Pancreas (tissue), 10 donors: ENCODE results near the gene CPNE9. TPM values are rescaled to one million over a fixed set of nuclear protein-coding genes. Genes with fewer than 3 reads are reported as not detected.

Experiments used
- ATAC-seq, 4 donors: fragments of 200-7000 bp; cut with Tn5 transposase; one replicate each; pipeline versions ENCODE4 v1.8.0 to v1.9.1; 2020; ENCODE audit warnings: mild to moderate bottlenecking in 4 of 4, moderate library complexity in 4 of 4
- DNase-seq, 6 donors: peaks; one replicate each; pipeline ENCODE4 v3.0.0-alpha.2; 2020
- FAIRE-seq: peaks from 2 replicates; lab custom pipeline; 2012; peaks lifted over from hg19 to GRCh38; lab: Jason Lieb, UNC
- H3K27ac ChIP-seq, 4 donors: fragments of 200-600 bp; sonication (generic); 1 replicate in 3 of 4; 2 replicates in 1 of 4; pipeline versions ENCODE4 v1.5.0 to v1.8.0; 2020
- H3K27me3 ChIP-seq, 4 donors: fragments of 200-600 bp; one replicate each; pipeline ENCODE4 v1.8.0; 2021
- H3K36me3 ChIP-seq, 3 donors: fragments of 200-600 bp; sonication (generic) in 1 of 3; one replicate each; pipeline versions ENCODE4 v1.5.0 to v1.8.0; 2020 to 2021
- H3K4me1 ChIP-seq, 3 donors: fragments of 200-600 bp; one replicate each; pipeline ENCODE4 v1.8.0; 2021
- H3K4me3 ChIP-seq, 4 donors: fragments of 200-600 bp; sonication (generic) in 2 of 4; one replicate each; pipeline versions ENCODE4 v1.5.0 to v1.8.0; 2020 to 2021
- H3K9me3 ChIP-seq, 4 donors: fragments of 200-600 bp; one replicate each; pipeline ENCODE4 v1.8.0; 2021
- CTCF ChIP-seq, 4 donors: fragments of 200-600 bp; sonication (generic) in 3 of 4; IDR thresholded peaks; one replicate each; pipeline versions ENCODE4 v1.5.0 to v1.8.0; 2021; ENCODE audit warnings: antibody characterized with exemption in 4 of 4
- WGBS, 2 donors: extraction: QIAGEN DNeasy Blood & Tissue Kit; methylation state at CpG; one replicate each; pipeline ENCODE4 v1.1.7; 2013; 5-methylcytosine and 5-hydroxymethylcytosine counted together
- intact Hi-C, 3 donors: fragments of 100-400 bp; cut with DNase I; formaldehyde crosslinking; loops; one replicate each; pipeline versions ENCODE4 v1.11.1 to v1.14.2; 2022
- polyA plus RNA-seq, 2 donors: library from polyadenylated mRNA; stranded (reverse); fragments of 200-250 nt; gene quantifications; one replicate each; pipeline ENCODE4 v1.2.3, GENCODE V29; 2013
- total RNA-seq, 6 donors: library from RNA; stranded (reverse); fragmentation: NEBNext Ultra II Directional in 4 of 6; extraction: Animal tissue kit (Norgen Biotek cat#: 25700) in 4 of 6; gene quantifications; one replicate each; pipeline versions ENCODE4 v1.2.1 to v1.2.4, GENCODE V29; 2021 to 2023
- donor health status: healthy with polysubstance abuse.
- donor health status: DM: no; HTN: no; CAD: no; lungs with moderate emphysema.
- donor health status: DM: no; HTN: no; CAD: no.
- donor health status: control.
- donor health status: control.
- donor health status: Bipolar disorder and iron deficiency.
- donor health status: DM: yes; HTN: yes; CAD: no.
- donor health status: DM: no; HTN: no; CAD: no.
- donor health status: DM: no; HTN: no; CAD: no.
- donor health status: DM: yes; HTN: yes; CAD: no.

Gene CPNE9
- under 1 TPM in 3 of 6 donors, not detected in 3; 0.12 to 0.19 (median 0.12) TPM for total RNA-seq
- under 1 TPM; 0.19 to 0.85 TPM for polyA plus RNA-seq

- intact Hi-C loops = no loop called here
- Histone ChIP-seq H3K4me1 (peaks cover 0 to 11% (median 0%) of the 10 kb centered on the region in 3 donors), H3K27me3 (no peaks in the 10 kb centered on the region), H3K27ac (no peak within 1 kb of the TSS), H3K9me3 (no peaks in the 10 kb centered on the region), H3K36me3 (no peaks in the 10 kb centered on the region), H3K4me3 (peak within 1 kb of the TSS in 2 of 4 donors; percentile 4 to 33)
- 2 to 3% methylated on average over 47 to 56 of the region's 56 CpGs for WGBS, 2 donors
- TF ChIP-seq CTCF (IDR thresholded peaks at IDR 0.05) = no peak
- DNase-seq (peak in 1 of 6 donors; percentile 64), ATAC-seq (peak; percentile 36 to 66 (median 55)), FAIRE-seq (no peak)
Observed at GRCh38 chr3:9703736-9704346, at the start of gene CPNE9. Gene CPNE9 (plus strand): TSS chr3:9703833. CDS start chr3:9703997, 164 bp downstream.

GRCh38 chr3:9659849-9660248 is 43.8 kb upstream of the CPNE9 start:
- intact Hi-C loops = no loop called here
- Histone ChIP-seq H3K27me3 (no peaks in the 10 kb centered on the region), H3K9me3 (no peaks in the 10 kb centered on the region), H3K4me1 (no peaks in the 10 kb centered on the region), H3K36me3 (peaks cover 0 to 56% (median 5%) of the 10 kb centered on the region in 3 donors), H3K4me3 (no peak overlapping the region), H3K27ac (no peak overlapping the region)
- TF ChIP-seq CTCF (IDR thresholded peaks at IDR 0.05) = no peak
- FAIRE-seq (no peak), DNase-seq (no peak), ATAC-seq (no peak)
- WGBS, 2 donors = 91 to 95% methylated on average over 4 of the region's 4 CpGs

- WGBS, 2 donors = 90 to 92% methylated on average over 6 of the region's 6 CpGs
- intact Hi-C loops = no loop called here
- DNase-seq (no peak), FAIRE-seq (no peak), ATAC-seq (no peak)
- H3K9me3 ChIP-seq = no peaks in the 10 kb centered on the region
- H3K27me3 ChIP-seq = no peaks in the 10 kb centered on the region
- TF ChIP-seq CTCF (IDR thresholded peaks at IDR 0.05) = no peak
- no peak overlapping the region for H3K27ac ChIP-seq
- H3K4me1 ChIP-seq = no peaks in the 10 kb centered on the region
- H3K4me3 ChIP-seq = no peak overlapping the region
- H3K36me3 ChIP-seq = peaks cover 0 to 50% (median 5%) of the 10 kb centered on the region in 3 donors
Observed at GRCh38 chr3:9660972-9661371, 42.7 kb upstream of the CPNE9 start.

GRCh38 chr3:9664119-9664751 is 39.4 kb upstream of the CPNE9 start:
- Histone ChIP-seq H3K27me3 (no peaks in the 10 kb centered on the region), H3K27ac (no peak overlapping the region), H3K36me3 (peaks cover 0 to 49% (median 9%) of the 10 kb centered on the region in 3 donors), H3K4me1 (peaks cover 0 to 1% (median 0%) of the 10 kb centered on the region in 3 donors), H3K4me3 (no peak overlapping the region), H3K9me3 (no peaks in the 10 kb centered on the region)
- no peak for DNase-seq
- ATAC-seq = no peak
- no peak for FAIRE-seq
- no peak for TF ChIP-seq CTCF (IDR thresholded peaks at IDR 0.05)
- 98% methylated on average over 5 of the region's 5 CpGs for WGBS, 2 donors
- intact Hi-C loops = no loop called here
